ENCODE measurements around the gene OR2AG2.

GRCh38 chr11:6771926-6772893 lies at the start of gene OR2AG2:
- no peak for TF ChIP-seq EZH2 (IDR thresholded peaks at IDR 0.05; ENCODE audit: borderline replicate concordance, low read depth, low read length, severe bottlenecking)
- no peak for TF ChIP-seq CTCF (IDR thresholded peaks at IDR 0.05; ENCODE audit: borderline replicate concordance, extremely low read depth, low read length, poor library complexity, severe bottlenecking)
